GM21526 (cell line): ENCODE results near the gene ARID1A.
"Not testable (repeated sequence)": the region's sequence is repeated elsewhere in the genome, so short reads cannot be mapped to it uniquely, and the experiment has no call there.

Experiments
- ATAC-seq: cut with Tn5 transposase; IDR thresholded peaks from one replicate; pipeline ENCODE4 v1.9.1; 2021; ENCODE audit warnings: moderate library complexity; ENCODE audit not compliant: unreplicated experiment, low FRiP score

The ARID1A gene

GRCh38 chr1:26725904-26726303 is 30.1 kb downstream of the ARID1A start:
- not testable (repeated sequence) for ATAC-seq

GRCh38 chr1:26726784-26727183 is 31.0 kb downstream of the ARID1A start:
- ATAC-seq = no peak

- no peak for ATAC-seq
Measured at GRCh38 chr1:26727476-26727875, 31.7 kb downstream of the ARID1A start.

- no peak for ATAC-seq
Measured at GRCh38 chr1:26728645-26729044, 32.8 kb downstream of the ARID1A start.

GRCh38 chr1:26729633-26730032 is 33.8 kb downstream of the ARID1A start:
- no peak for ATAC-seq

DNA sequence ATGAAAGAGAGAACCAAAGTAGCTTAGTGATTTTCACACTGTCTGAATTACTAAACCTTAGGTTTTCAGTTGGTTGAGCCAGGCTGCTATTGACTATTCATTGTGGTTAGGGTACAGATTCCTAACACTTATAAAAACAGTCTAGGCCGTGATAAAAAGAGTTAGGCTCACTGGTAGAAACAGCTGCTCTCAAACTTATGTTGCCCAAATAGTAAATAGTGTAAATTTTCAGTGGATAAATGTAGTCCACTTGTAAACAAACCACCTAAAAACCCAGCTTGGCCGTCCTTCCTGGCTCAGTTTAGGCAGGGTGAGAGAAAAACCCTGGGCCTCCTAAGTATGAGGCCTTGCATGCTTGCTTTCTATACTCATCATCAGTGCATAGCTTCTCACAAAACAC is 34.9 kb downstream of the ARID1A start:
- ATAC-seq = no peak

GRCh38 chr1:26731233-26731902 is 35.6 kb downstream of the ARID1A start:
- ATAC-seq = no peak

GRCh38 chr1:26733392-26733791 is 37.6 kb downstream of the ARID1A start:
- ATAC-seq = no peak

DNA sequence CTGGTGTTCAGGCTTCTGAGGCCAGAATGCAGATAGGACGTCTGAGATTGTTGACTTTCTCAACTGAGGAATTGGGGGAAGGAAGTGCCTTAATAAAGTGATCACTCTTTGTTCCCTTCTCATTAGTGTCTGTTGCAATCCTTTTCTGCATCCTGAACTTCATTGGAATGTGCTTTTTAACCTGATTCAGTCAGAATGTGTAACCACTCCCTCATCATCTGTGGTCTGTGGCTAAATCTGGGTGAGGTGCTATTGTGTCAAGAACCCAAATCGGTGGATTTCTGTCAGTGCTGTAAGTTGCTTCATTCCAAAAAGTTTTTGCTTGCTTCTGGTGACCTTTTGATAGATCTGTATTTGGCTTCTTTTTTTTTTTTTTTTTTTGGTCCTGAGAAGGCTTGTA is 38.2 kb downstream of the ARID1A start:
- ATAC-seq = no peak

DNA sequence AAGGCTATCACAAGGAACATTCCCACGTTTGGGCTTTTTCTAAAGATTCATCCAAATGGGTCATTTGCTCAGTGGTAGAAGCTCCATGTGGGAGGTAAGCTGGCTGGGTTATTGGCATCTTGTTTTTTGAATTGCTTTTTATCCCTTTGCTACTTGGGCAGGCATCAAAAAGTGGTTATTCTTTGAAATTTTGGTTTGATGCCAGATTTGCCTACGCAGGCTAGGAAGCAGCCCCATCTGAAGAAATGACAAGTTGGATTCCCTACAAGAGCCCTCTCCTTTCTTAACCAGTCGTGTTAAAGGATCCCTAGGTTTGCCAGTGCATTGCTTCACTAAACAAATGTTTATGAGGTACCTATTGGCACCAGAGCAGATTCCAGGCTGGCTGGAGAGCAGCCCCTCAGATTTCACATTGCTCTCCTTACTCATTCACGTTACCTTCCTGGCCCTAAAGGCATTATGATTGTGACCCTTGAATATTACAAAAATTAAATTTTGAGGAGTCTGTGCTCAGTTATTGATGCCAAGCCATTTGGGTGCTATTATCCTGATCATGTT is 38.8 kb downstream of the ARID1A start:
- no peak for ATAC-seq

- ATAC-seq = no peak
Measured at GRCh38 chr1:26739329-26739914, 43.6 kb downstream of the ARID1A start.

DNA sequence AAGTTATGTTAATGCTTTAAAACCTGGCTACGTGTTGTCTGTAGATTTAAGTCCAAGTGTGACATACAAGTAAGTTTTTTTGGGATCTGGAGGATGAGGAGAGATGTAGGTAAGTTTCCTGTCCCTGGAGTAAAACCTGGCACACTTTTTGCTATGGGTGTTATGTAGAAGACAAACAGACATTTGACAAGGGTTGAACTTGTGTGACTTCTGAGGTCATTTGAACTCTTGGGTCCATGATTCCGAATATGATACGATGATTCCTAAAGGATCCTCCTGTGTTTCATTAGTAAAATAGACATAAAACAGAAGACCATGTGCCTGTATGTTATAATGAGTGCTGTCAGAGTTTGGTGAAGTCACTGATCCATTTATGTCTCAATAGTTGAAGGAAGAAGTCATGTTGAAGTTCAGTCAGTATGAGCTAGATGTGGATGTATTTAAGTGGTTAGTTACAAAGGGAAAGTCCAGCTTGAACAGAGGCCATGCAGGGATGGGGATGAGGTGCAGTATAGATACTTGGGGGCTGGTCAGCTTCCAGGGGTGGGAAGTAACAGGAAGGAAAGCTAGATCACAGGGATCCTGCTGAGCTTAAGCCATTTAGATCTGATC is 44.3 kb downstream of the ARID1A start:
- ATAC-seq = no peak

DNA sequence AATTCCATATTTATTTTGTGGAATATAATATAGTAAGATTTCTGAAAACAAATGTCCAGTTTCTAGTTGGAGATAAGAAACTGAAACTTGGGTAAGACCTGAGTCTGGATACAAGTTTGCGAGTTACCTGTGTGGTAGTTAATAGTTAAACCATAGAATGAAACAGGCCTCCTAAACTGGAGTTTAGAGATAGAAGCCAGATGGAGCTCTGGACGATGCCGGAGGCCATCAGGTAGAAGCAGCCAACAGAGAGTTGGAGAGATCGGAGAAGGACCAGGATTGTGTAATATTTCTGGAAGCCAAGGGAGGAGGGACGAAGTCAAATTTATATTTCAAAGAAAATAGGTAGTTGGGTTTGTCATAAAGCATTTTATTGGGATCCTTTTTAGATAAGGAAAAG is 45.1 kb downstream of the ARID1A start:
- no peak for ATAC-seq

DNA sequence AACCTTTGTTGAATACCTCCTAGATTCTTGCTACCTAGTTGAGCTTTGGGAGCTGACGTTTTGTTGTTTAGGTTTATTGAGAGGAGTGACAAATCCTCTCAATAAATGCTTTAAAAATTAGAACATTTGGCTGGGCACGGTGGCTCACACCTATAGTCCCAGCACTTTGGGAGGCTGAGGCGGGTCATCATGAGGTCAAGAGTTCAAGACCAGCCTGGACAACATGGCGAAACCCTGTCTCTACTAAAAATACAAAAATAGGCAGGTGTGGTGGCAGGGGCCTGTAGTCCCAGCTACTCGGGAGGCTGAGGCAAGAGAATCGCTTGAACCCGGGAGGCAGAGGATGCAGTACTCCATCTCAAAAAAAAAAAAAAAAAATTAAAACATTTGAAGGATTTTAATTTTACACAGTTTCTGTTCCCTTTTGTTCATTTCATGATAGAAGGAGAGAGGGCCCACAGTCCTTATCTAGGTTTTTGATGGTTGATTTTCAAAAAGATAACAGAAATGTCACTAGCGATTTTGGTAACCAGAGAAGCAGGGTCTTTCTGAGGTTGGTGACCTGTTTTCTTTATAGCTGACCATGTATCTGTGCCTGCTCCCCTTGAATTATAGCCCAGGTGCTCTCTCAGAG is 47.7 kb downstream of the ARID1A start:
- ATAC-seq = no peak

DNA sequence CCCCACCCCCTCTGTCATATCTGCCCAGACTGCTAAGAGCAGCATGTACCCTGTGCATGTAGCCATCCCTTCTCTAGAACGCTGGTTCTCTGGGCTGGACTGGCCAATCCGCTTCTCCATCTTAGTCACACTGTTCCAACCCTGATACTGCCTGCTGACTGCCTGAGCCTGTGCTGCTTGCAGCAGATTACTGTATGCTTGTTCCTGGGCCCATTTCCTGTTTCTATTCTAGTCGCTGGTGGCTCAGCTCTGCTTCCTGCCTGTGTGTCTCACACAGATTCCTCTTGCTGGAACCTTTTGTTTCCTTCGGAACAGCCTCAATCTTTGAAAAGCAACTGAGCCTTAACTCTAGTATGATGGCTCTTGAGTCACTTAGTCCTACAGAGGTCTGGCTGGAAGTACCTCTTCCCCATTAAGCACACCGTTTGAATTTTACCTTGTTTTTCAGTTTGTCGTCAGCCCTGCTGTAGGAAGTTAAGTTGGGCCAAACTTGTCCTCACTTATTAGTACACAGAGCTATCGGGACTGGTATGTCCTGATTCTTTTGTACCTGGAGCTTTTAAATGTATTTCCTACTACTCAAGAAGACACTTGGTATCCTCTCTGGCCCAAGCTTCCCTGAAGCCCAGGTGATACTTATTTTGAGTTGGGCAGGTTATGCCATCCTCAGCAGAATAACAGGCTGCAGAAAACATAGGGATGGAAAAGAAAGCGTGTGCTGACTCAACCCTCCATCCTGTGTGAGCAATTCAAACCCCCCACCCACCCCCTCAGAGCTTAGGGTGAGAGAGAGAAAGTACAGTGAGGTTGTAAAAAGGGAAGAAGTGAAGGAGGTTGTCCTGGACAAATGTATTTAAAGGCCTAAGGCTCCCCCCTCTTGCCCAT is 48.5 kb downstream of the ARID1A start:
- ATAC-seq = peak; percentile 92

GRCh38 chr1:26745191-26745590 is 49.4 kb downstream of the ARID1A start:
- ATAC-seq = no peak

- ATAC-seq = no peak
Measured at GRCh38 chr1:26747048-26747447, 51.2 kb downstream of the ARID1A start.

DNA sequence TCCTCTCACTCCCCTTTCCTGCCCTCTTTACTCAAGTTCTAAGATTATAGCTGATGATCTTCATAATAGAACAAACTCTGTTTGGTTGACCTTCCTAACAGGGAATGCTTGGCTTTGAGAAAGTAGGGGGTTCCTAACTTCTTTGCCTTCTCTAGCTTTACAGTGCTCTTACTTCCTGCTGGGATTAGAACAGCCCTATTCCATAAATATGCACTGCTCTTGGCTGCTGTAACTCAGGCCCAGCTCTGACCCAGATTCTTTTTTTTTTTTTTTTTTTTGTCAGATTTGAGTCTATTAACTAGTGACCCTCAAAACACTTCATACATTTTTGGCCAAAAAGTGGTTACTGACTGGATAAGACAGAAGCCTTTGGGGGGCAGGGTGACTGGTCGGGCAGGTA is 52.5 kb downstream of the ARID1A start:
- no peak for ATAC-seq

GRCh38 chr1:26749458-26749857 is 53.6 kb downstream of the ARID1A start:
- no peak for ATAC-seq

DNA sequence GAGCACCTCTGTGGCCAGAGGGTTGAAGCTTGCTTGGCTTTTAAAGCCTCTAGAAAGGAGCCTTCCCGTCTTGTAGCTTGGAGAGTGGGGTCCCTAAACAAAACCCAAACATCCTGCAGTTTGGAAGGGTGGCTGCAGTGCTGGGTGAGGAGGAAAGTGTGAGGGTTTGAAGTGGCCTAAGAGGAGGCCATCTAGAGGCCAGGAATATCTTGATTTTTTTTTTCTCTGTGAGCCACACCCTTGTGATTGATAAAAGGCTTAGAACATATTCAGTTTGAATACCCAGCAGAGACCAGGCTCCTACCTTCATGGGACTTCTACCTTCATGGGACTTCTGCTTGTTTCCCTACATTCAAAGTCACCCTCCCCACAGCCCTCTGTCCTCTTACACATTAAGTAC is 54.6 kb downstream of the ARID1A start:
- no peak for ATAC-seq
